Mucosa of descending colon (tissue), 3 donors: ENCODE data around the gene LRRC61. TPM values are rescaled to one million over a fixed set of nuclear protein-coding genes. Genes with fewer than 3 reads are reported as not detected.

Experiments
- ATAC-seq: fragments of 200-7000 bp; cut with Tn5 transposase; one replicate; pipeline ENCODE4 v1.9.1; 2020; ENCODE audit warnings: mild to moderate bottlenecking, moderate library complexity
- DNase-seq, 3 donors: peaks; one replicate each; pipeline ENCODE4 v3.0.0-alpha.2; 2020
- H3K36me3 ChIP-seq: fragments of 200-600 bp; one replicate; pipeline ENCODE4 v1.8.0; 2021; ENCODE audit warnings: low read depth, mild to moderate bottlenecking
- H3K4me1 ChIP-seq: fragments of 200-600 bp; one replicate; pipeline ENCODE4 v1.8.0; 2021; ENCODE audit warnings: low read depth, mild to moderate bottlenecking
- H3K4me3 ChIP-seq: fragments of 200-600 bp; one replicate; pipeline ENCODE4 v1.8.0; 2021; ENCODE audit warnings: mild to moderate bottlenecking
- H3K9me3 ChIP-seq: fragments of 200-600 bp; one replicate; pipeline ENCODE4 v1.8.0; 2021; ENCODE audit warnings: mild to moderate bottlenecking
- intact Hi-C, 2 donors: fragments of 100-400 bp; cut with DNase I in 1 of 2; cut with micrococcal nuclease in 1 of 2; formaldehyde crosslinking; loops; one replicate each; pipeline versions ENCODE4 v1.11.0 to v1.11.1; 2022; cut with DNase I, micrococcal nuclease
- total RNA-seq, 3 donors: library from RNA; stranded (reverse); fragmentation: NEBNext Ultra II Directional in 2 of 3; extraction: Animal tissue kit (Norgen Biotek cat#: 25700) in 2 of 3; gene quantifications; one replicate each; pipeline versions ENCODE4 v1.2.1 to v1.2.4, GENCODE V29; 2021 to 2023
- TF ChIP-seq, protein P1 (sequence below): fragments of 200-600 bp; IDR thresholded peaks from one replicate; pipeline ENCODE4 v1.8.0; 2022; ENCODE audit warnings: antibody characterized with exemption, mild to moderate bottlenecking
- donor health status: DM: no; HTN: no; CAD: no; lungs with moderate emphysema.
- donor health status: DM: no; HTN: no; CAD: no.
- donor health status: DM: no; HTN: yes; CAD: no.

LRRC61 gene
- total RNA-seq, 3 donors from 2014 or later: 11.8 to 14.5 (median 14.5) TPM

DNA sequence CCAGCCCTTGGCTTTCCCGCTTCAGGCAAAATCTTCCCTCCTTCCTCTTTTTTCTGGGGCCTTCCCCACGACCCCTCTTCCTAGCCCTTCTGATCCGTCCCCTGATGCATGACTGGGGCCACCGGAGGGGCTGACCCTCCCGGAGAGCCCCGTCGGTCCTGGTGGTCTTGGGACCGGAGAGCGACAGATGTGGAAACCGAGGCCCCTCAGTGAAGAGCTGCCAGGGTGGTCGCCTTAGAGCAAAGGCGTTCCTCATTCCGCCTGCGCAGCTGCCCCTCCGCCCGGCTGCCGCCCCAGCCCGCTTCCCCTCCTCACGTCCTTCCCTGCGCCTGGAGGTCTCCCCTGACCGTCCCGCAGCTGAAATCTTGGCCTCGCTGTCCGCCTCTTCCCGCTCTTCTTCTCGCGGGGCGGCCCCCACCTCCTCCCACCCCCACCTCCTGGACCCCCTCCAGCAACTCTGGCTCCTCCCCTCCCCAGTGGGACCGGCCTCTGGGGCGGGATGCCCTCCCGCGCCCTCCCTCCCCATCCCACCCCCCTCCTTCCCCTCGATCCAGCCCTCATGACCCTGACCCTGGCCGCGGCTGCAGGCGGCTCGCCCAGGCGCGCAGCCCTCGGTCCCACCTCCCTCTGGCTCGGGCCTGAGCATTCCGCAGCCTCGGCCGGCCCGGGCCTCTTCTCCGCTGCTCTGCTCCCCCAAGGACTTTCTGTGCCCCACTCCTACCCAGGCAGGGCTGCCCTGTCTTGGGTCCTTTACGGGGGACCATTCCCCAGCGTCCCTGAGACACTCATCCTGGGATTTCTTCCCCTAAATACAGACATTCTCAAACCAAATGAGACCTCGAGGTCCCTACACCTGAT is 18.3 kb downstream of the LRRC61 start, which contains the start of gene RARRES2:
TSS of gene RARRES2 (minus strand) at position 367 of the 858 bp plus-strand sequence. CDS start 1,020 bp downstream, outside the sequence.
- intact Hi-C loops: no loop called here
- peak; percentile 17 for ATAC-seq
- TF ChIP-seq, protein P1, sequence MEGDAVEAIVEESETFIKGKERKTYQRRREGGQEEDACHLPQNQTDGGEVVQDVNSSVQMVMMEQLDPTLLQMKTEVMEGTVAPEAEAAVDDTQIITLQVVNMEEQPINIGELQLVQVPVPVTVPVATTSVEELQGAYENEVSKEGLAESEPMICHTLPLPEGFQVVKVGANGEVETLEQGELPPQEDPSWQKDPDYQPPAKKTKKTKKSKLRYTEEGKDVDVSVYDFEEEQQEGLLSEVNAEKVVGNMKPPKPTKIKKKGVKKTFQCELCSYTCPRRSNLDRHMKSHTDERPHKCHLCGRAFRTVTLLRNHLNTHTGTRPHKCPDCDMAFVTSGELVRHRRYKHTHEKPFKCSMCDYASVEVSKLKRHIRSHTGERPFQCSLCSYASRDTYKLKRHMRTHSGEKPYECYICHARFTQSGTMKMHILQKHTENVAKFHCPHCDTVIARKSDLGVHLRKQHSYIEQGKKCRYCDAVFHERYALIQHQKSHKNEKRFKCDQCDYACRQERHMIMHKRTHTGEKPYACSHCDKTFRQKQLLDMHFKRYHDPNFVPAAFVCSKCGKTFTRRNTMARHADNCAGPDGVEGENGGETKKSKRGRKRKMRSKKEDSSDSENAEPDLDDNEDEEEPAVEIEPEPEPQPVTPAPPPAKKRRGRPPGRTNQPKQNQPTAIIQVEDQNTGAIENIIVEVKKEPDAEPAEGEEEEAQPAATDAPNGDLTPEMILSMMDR: no peak
- peaks cover 6% of the 10 kb centered on the region for H3K9me3 ChIP-seq
- DNase-seq: peak in 2 of 3 donors; percentile 34 to 67
- H3K36me3 ChIP-seq: no peaks in the 10 kb centered on the region
- peaks cover 42% of the 10 kb centered on the region for H3K4me1 ChIP-seq
- H3K4me3 ChIP-seq: peak within 1 kb of the TSS; percentile 24

DNA sequence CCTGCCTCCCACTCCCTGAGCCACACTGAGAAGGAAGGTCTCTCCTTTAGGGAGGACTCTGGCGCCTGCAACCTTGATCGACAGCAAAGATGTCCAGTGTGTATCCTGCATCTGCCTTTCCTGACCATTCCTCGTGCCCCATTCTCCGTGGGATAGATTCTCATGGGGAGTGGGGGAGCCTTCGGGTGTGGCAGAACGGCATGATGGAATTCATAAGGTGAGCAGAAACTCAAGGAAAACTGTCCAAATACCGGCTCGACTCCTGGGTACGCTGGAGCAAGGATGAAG is 18.9 kb downstream of the LRRC61 start:
- TF ChIP-seq, protein P1: no peak
- H3K4me3 ChIP-seq: no peak overlapping the region
- DNase-seq (no peak), ATAC-seq (no peak)
- intact Hi-C loops: no loop called here
- peaks cover 40% of the 10 kb centered on the region for H3K4me1 ChIP-seq
- H3K36me3 ChIP-seq: no peaks in the 10 kb centered on the region
- peaks cover 6% of the 10 kb centered on the region for H3K9me3 ChIP-seq

DNA sequence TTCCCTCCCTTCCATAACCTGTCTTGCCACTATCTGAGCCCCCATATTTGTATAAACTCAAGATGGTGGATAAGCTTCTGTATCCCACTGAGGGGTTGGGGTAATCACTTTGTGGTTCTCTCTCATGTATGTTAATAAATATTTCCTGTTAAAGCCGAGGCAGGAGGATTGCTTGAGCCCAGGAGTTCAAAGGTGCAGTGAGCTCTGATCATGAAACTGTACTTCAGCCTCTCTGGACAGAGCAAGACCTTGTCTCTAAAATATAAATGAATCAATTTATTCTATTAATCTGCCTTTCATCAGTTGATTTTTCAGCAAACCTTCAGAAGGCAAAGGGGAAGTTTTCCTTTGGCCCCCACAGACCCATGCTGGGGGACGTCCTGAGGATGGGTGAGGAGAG is 20.1 kb downstream of the LRRC61 start:
- ATAC-seq (no peak), DNase-seq (no peak)
- peaks cover 6% of the 10 kb centered on the region for H3K9me3 ChIP-seq
- TF ChIP-seq, protein P1: no peak
- no peak overlapping the region for H3K4me3 ChIP-seq
- H3K36me3 ChIP-seq: no peaks in the 10 kb centered on the region
- intact Hi-C loops: no loop called here
- H3K4me1 ChIP-seq: peaks cover 31% of the 10 kb centered on the region

DNA sequence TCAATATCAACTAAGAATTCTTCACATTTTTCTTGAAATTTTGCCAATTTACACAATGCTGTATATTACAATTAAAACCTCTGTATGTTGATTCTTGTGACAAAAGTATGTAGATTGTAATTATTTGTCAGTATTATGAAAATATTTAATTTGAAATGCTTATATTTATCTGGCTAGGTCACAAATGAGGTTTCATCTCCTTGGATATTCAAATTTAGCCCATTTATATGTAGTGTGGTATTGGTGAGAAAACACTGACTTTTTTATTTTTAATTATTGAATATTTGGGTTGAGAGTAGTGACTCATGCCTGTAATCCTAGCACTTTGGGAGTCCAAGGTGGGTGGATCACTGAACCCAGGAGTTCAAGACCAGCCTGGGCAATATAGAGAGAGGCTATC is 21.1 kb downstream of the LRRC61 start:
- TF ChIP-seq, protein P1: no peak
- DNase-seq (no peak), ATAC-seq (no peak)
- peaks cover 20% of the 10 kb centered on the region for H3K4me1 ChIP-seq
- no peak overlapping the region for H3K4me3 ChIP-seq
- H3K36me3 ChIP-seq: no peaks in the 10 kb centered on the region
- H3K9me3 ChIP-seq: peaks cover 6% of the 10 kb centered on the region
- intact Hi-C loops: no loop called here

DNA sequence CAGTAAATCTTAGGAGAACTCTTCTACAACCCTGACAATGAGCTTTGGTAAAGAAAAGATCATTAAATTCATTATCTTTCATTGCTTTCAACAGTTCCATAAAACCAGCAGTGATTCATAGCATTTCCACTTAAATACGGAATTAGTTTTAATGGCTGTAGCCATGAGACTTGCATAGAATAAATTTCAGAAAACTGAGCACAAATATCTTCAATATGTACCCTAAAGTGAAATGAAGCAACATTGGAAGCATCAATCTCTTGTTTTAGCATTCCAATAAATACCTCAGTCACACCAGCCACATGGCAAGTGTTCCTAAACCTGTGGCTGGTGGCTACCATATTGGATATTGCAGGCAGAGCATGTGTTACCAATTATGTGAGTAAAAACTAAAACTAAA is 21.9 kb downstream of the LRRC61 start:
- DNase-seq: no peak
- ATAC-seq: no peak
- H3K36me3 ChIP-seq: no peaks in the 10 kb centered on the region
- H3K4me3 ChIP-seq: no peak overlapping the region
- H3K4me1 ChIP-seq: peaks cover 13% of the 10 kb centered on the region
- peaks cover 6% of the 10 kb centered on the region for H3K9me3 ChIP-seq
- intact Hi-C loops: no loop called here
- TF ChIP-seq, protein P1: no peak
